Right renal pelvis (tissue), 4 donors: Measurements from ENCODE around the gene AUTS2. TPM values are rescaled to one million over a fixed set of nuclear protein-coding genes. Genes with fewer than 3 reads are reported as not detected.

Experiments
- DNase-seq, 4 donors: peaks; one replicate each; pipeline ENCODE4 v3.0.0-alpha.2; 2013; ENCODE audit warnings: low read depth in 4 of 4, low spot score in 3 of 4, missing footprints in 1 of 4
- polyA plus RNA-seq, 4 donors: library from polyadenylated mRNA; unstranded; fragments of 120-200 nt; gene quantifications; one replicate each; pipeline ENCODE4 v1.2.1, GENCODE V29; 2013; ENCODE audit not compliant: insufficient read length in 4 of 4

Gene AUTS2
- polyA plus RNA-seq, 4 donors, result 67.5 to 85.6 (median 76.0) TPM

- DNase-seq, result no peak
Measured at GRCh38 chr7:69957661-69958060, 359.4 kb downstream of the AUTS2 start.

GRCh38 chr7:69959789-69960499 is 361.7 kb downstream of the AUTS2 start:
- no peak for DNase-seq

GRCh38 chr7:69961436-69961835 is 363.2 kb downstream of the AUTS2 start:
- no peak for DNase-seq

GRCh38 chr7:69962186-69963065 is 364.2 kb downstream of the AUTS2 start:
- DNase-seq, result no peak

GRCh38 chr7:69963393-69963792 is 365.1 kb downstream of the AUTS2 start:
- no peak for DNase-seq

GRCh38 chr7:69966766-69967591 is 368.7 kb downstream of the AUTS2 start:
- peak; percentile 59 to 67 (median 62) for DNase-seq

GRCh38 chr7:69967689-69968450 is 369.6 kb downstream of the AUTS2 start:
- DNase-seq, result peak in 3 of 4 donors; percentile 21 to 29 (median 22)

- no peak for DNase-seq
Measured at GRCh38 chr7:69968969-69969556, 370.8 kb downstream of the AUTS2 start.

- DNase-seq, result no peak
Measured at GRCh38 chr7:69981646-69982045, 383.4 kb downstream of the AUTS2 start.

- DNase-seq, result no peak
Measured at GRCh38 chr7:69982197-69982596, 383.9 kb downstream of the AUTS2 start.

- DNase-seq, result no peak
Measured at GRCh38 chr7:69989551-69989950, 391.3 kb downstream of the AUTS2 start.

- DNase-seq, result no peak
Measured at GRCh38 chr7:69992938-69993337, 394.7 kb downstream of the AUTS2 start.

- no peak for DNase-seq
Measured at GRCh38 chr7:69994218-69994617, 395.9 kb downstream of the AUTS2 start.

- DNase-seq, result no peak
Measured at GRCh38 chr7:69994886-69995542, 396.7 kb downstream of the AUTS2 start.

- DNase-seq, result no peak
Measured at GRCh38 chr7:69996121-69996520, 397.8 kb downstream of the AUTS2 start.

- DNase-seq, result no peak
Measured at GRCh38 chr7:70000737-70001348, 402.6 kb downstream of the AUTS2 start.

GRCh38 chr7:70005480-70005879 is 407.2 kb downstream of the AUTS2 start:
- no peak for DNase-seq

GRCh38 chr7:70005891-70006260 is 407.6 kb downstream of the AUTS2 start:
- no peak for DNase-seq
